ENCODE data around the gene ABCC4.

The ABCC4 gene

DNA sequence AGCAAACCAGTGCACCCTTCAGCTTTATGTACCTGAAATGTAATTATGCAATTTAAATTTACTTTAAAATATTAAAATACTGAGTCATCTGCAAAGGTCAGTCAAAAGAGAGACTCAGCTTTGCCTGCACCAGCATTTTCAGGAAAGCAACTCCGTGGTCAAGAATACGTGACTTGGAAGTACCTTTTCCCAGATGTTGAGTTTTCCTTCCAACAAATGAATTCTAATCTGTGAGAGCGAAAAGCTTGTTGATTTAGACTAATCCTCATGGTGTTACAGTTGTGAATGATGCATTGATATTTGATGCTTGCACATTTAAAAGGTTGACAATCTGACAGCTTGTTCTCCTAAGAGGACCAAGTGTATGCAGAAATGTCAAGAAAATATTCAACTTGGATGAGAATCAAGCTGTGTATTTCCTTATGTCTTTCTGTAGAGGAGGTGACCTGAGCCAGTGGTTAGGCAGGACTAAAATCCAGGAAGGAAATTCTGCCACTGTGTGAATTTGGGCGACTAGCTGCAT lies 270.4 kb downstream of the ABCC4 start:
- no peak for DNase-seq (ENCODE audit: extremely low read depth, low read depth)
- no peak overlapping the region for H3K4me3 ChIP-seq (replicated peaks; ENCODE audit: low read depth, low read length)
- no peak for TF ChIP-seq CTCF (IDR thresholded peaks at IDR 0.05; ENCODE audit: low read depth, low read length, missing control alignments)

DNA sequence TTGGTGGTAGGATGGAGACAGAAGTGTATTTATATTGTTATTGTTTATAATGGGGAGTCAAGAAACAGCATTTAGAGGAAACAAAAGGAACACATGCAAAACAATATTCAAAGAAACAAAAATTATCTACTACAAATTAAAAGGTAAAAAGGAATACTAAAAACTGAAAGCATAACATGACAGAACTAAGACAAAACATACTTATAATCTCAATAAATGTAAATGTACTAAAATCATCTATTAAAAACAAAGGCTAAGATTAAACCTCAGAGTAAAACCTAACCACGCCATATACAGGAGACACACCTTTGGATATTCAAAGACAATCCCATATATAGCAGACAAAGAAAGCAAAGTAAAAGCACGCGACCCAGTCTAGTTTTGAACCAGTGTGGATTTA lies 273.6 kb downstream of the ABCC4 start:
- H3K4me3 ChIP-seq (replicated peaks; ENCODE audit: low read depth, low read length): no peak overlapping the region
- TF ChIP-seq CTCF (IDR thresholded peaks at IDR 0.05; ENCODE audit: low read depth, low read length, missing control alignments): no peak
- DNase-seq (ENCODE audit: extremely low read depth, low read depth): no peak

DNA sequence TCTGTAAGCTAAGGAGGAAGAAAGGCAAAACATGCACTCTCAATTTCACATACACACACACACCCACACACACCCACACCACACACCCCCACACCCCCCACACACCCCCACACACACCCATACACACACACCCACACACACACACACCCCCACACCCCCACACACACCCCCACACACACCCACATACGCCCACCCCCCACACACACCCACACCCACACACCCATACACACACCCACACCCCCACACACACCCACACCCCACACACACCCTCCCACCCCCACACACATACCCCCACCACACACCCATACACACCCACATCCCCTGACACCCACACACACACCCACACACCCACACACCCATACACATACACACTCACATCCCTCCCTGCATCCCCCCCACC lies 276.1 kb downstream of the ABCC4 start:
- no peak for TF ChIP-seq CTCF (IDR thresholded peaks at IDR 0.05; ENCODE audit: low read depth, low read length, missing control alignments)
- no peak overlapping the region for H3K4me3 ChIP-seq (replicated peaks; ENCODE audit: low read depth, low read length)
- no peak for DNase-seq (ENCODE audit: extremely low read depth, low read depth)

DNA sequence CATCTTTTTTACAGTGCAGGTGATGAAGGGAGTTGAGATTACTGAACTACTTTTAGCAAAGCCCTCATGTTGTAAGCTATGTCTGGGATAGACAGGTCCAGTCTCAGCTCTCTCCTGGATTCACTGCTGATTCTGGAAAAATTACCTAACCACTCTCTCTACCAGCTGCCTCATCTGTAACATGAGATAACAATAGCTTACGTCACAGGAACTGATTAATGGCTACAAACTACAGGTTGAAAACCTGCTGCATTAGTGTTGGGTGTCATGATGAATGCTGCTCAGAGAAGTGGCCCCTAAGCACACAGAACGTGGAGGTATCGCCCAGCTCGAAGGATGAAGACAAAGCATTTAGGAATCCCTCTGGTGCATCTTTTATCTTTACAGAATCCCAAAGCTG lies 277.8 kb downstream of the ABCC4 start:
- no peak overlapping the region for H3K4me3 ChIP-seq (replicated peaks; ENCODE audit: low read depth, low read length)
- no peak for DNase-seq (ENCODE audit: extremely low read depth, low read depth)
- no peak for TF ChIP-seq CTCF (IDR thresholded peaks at IDR 0.05; ENCODE audit: low read depth, low read length, missing control alignments)

GRCh38 chr13:95020298-95020987 lies 280.8 kb downstream of the ABCC4 start:
- DNase-seq (ENCODE audit: extremely low read depth, low read depth): no peak
- H3K4me3 ChIP-seq (replicated peaks; ENCODE audit: low read depth, low read length): no peak overlapping the region
- TF ChIP-seq CTCF (IDR thresholded peaks at IDR 0.05; ENCODE audit: low read depth, low read length, missing control alignments): no peak

DNA sequence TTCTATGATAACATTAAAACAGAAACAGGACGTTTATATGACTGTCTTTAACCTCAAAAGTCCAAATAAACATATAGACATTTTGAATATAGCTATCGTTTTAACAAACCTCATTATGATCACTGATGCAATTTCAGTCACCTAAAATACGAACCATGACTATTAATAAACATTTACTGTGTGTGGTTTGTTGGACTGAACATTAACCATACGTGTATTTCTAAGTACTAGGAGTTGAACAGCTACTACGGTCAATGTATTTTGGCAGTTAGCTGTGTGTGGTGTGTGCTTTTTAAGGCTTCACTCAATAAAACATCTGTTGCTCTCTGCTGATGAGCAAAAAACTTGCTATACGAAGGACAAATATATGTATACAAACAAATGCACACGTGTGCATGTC lies 281.4 kb downstream of the ABCC4 start:
- TF ChIP-seq CTCF (IDR thresholded peaks at IDR 0.05; ENCODE audit: low read depth, low read length, missing control alignments): no peak
- no peak overlapping the region for H3K4me3 ChIP-seq (replicated peaks; ENCODE audit: low read depth, low read length)
- no peak for DNase-seq (ENCODE audit: extremely low read depth, low read depth)

GRCh38 chr13:95007322-95007721 lies 293.9 kb downstream of the ABCC4 start:
- TF ChIP-seq CTCF (IDR thresholded peaks at IDR 0.05; ENCODE audit: low read depth, low read length, missing control alignments): no peak
- DNase-seq (ENCODE audit: extremely low read depth, low read depth): no peak

More at GRCh38 chr13:95007322-95007721, 293.9 kb downstream of the ABCC4 start:
- H3K4me3 ChIP-seq (replicated peaks; ENCODE audit: low read depth, low read length): no peak overlapping the region
